ENCODE results near the gene SMOC2. TPM values are rescaled to one million over a fixed set of nuclear protein-coding genes. Genes with fewer than 3 reads are reported as not detected.

Gene SMOC2
- total and polyA plus RNA-seq, 2 of the 4 experiments (the other 2 are of a cell fraction): not detected

DNA sequence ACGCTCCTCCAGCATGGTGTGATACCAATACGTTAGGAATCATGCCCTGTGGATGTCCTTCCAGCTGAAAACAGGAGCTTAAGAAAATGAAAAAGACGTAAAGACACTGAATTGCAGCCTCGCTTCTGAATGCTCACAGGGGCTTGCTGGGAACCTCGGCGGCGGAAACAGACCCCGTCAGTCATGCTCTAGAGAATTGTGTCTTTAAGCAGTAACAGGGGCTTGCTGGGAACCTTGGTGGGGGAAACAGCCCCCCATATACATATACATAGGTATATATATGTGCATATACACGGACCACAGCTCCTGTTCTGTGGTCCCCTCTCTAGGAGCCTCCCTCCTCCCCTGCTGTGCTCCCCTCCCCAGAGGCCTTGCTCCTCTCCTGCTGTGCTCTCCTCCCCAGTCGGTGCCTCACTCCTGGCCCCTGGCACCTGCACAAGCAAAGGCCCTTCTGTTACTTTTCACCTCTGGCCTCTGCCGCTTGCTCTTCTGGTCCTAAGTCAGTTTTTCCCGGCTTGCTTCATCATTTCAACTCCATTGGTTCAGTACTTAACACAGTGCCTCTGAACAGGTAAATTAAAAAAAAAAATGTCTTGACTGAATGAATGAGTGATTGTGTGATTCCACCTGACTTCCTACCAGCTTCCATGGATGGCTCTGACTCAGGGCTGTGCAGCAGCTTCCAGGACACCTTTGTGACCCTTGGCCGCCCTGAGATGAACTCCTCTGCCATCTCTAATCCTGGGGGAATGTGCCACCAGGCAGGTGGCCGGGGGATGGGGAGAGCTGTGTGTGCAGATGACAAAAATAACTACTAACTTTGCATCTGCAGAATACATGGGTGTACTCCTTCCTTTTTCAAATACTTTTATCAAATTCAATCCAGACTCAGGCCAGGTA, 246.1 kb downstream of the SMOC2 start:
- H3K27ac ChIP-seq (ENCODE audit: insufficient read depth, low read length): no peak overlapping the region
- TF ChIP-seq, protein P1, sequence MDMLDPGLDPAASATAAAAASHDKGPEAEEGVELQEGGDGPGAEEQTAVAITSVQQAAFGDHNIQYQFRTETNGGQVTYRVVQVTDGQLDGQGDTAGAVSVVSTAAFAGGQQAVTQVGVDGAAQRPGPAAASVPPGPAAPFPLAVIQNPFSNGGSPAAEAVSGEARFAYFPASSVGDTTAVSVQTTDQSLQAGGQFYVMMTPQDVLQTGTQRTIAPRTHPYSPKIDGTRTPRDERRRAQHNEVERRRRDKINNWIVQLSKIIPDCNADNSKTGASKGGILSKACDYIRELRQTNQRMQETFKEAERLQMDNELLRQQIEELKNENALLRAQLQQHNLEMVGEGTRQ (IDR thresholded peaks at IDR 0.05; ENCODE audit: low read depth, low read length): no peak
- TF ChIP-seq RFX5 (IDR thresholded peaks at IDR 0.05; ENCODE audit: low read depth, low read length): no peak
- TF ChIP-seq MXI1 (IDR thresholded peaks at IDR 0.05; ENCODE audit: borderline replicate concordance, low read depth, low read length): no peak
- no peak for TF ChIP-seq NFE2L2 (IDR thresholded peaks at IDR 0.05; ENCODE audit: low read depth, low read length)
- TF ChIP-seq RAD21 (IDR thresholded peaks at IDR 0.05; ENCODE audit: low read length): no peak
- no peak for TF ChIP-seq ELK1 (IDR thresholded peaks at IDR 0.05; ENCODE audit: borderline replicate concordance, low read depth, low read length)
- no peak for TF ChIP-seq CHD1 (IDR thresholded peaks at IDR 0.05; ENCODE audit: low read depth, low read length)
- TF ChIP-seq FOS (IDR thresholded peaks at IDR 0.05; ENCODE audit: low read depth, low read length): no peak
- TF ChIP-seq MAZ (IDR thresholded peaks at IDR 0.05; ENCODE audit: borderline replicate concordance, low read depth, low read length): no peak
- TF ChIP-seq RCOR1 (IDR thresholded peaks at IDR 0.05; ENCODE audit: insufficient replicate concordance, low read length): no peak
- H3K4me3 ChIP-seq (ENCODE audit: insufficient read depth, low read depth, low read length): no peak overlapping the region
- H4K5ac ChIP-seq (ENCODE audit: low read depth, low read length): no peak overlapping the region
- H3K4ac ChIP-seq (ENCODE audit: low read depth, low read length): no peak overlapping the region
- WGBS, 2 experiments (ENCODE audit: extremely low coverage in 2 of 2, insufficient read length in 1 of 2): 0% methylated on average over 3 of the region's 14 CpGs; no CpG with 5 or more reads in 1 of the 2 experiments
- ATAC-seq (ENCODE audit: low read depth) (no peak), DNase-seq (no peak)
- H3K18ac ChIP-seq (ENCODE audit: low read depth, low read length): no peak overlapping the region
- no peaks in the 10 kb centered on the region for H3K36me3 ChIP-seq (ENCODE audit: control insufficient read depth, insufficient read depth, low read length)
- H3K9ac ChIP-seq (ENCODE audit: low read depth, low read length): no peak overlapping the region
- no peak overlapping the region for H2BK5ac ChIP-seq (ENCODE audit: low read depth, low read length, poor library complexity, severe bottlenecking)
- H3K27me3 ChIP-seq (ENCODE audit: control insufficient read depth, insufficient read depth, low read length): no peaks in the 10 kb centered on the region
- no peaks in the 10 kb centered on the region for H3K9me1 ChIP-seq (ENCODE audit: insufficient read depth, low read length)
- H3K4me2 ChIP-seq (ENCODE audit: low read depth, low read length): no peak overlapping the region
- no TSS peak for BruUV-seq (replicated peaks)
- no peak overlapping the region for H2BK20ac ChIP-seq (ENCODE audit: low read depth, low read length)
- no peak overlapping the region for H4K91ac ChIP-seq (ENCODE audit: insufficient read depth, low read depth, low read length)
- no peak overlapping the region for H2BK15ac ChIP-seq (ENCODE audit: low read depth, low read length)
- no peak overlapping the region for H3K14ac ChIP-seq (replicated peaks; ENCODE audit: low read depth, low read length)
- H2BK120ac ChIP-seq (ENCODE audit: low read depth, low read length): no peak overlapping the region
- H3K9me3 ChIP-seq (ENCODE audit: control insufficient read depth, insufficient read depth, low read length): peaks cover 46% of the 10 kb centered on the region
- no peak overlapping the region for H2AK9ac ChIP-seq (replicated peaks; ENCODE audit: low read depth, low read length, poor library complexity)
- no peaks in the 10 kb centered on the region for H4K20me1 ChIP-seq (ENCODE audit: insufficient read depth, low read length)
- no peak overlapping the region for H2AK5ac ChIP-seq (ENCODE audit: low read depth, low read length)
- no peak overlapping the region for H3K56ac ChIP-seq (ENCODE audit: extremely low read depth, insufficient read depth, low read length)
- intact Hi-C loops (cut with micrococcal nuclease) (no loop called here), dilution Hi-C loops (cut with HindIII; ENCODE audit: low sequenced_read_pairs, unreplicated experiment) (no loop called here), in situ Hi-C loops (cut with MboI; ENCODE audit: low sequenced_read_pairs) (no loop called here)
- H3K23ac ChIP-seq (ENCODE audit: low read depth, low read length): no peak overlapping the region
- H2AFZ ChIP-seq (replicated peaks; ENCODE audit: low read length, poor library complexity): no peak overlapping the region
- POLR2A ChIA-PET (ENCODE audit: unreplicated experiment): no interaction called here
- H4K8ac ChIP-seq (ENCODE audit: low read depth in 2 of 2, low read length in 2 of 2): no peak overlapping the region
- H3K79me1 ChIP-seq (ENCODE audit: low read depth in 1 of 2, low read length in 2 of 2): no peaks in the 10 kb centered on the region
- no peaks in the 10 kb centered on the region for H3K4me1 ChIP-seq (ENCODE audit: control insufficient read depth, insufficient read depth, low read length)
- CTCF ChIA-PET: no interaction called here

Data from IMR-90 (cell line).